Measurements from ENCODE around the gene NEK7. TPM values are rescaled to one million over a fixed set of nuclear protein-coding genes. Genes with fewer than 3 reads are reported as not detected.
A peak's percentile ranks its signal among the peaks of the same experiment; 100 is the strongest.
"Not testable (repeated sequence)": the region's sequence is repeated elsewhere in the genome, so short reads cannot be mapped to it uniquely, and the experiment has no call there.

NEK7 gene
- polyA plus RNA-seq, 4 donors: 14.9 to 38.3 (median 27.2) TPM

- H3K4me1 ChIP-seq (ENCODE audit: control insufficient read depth in 3 of 3, insufficient read depth in 2 of 3, low read depth in 1 of 3, low read length in 2 of 3): peaks cover 11 to 20% (median 16%) of the 10 kb centered on the region in 3 donors
- FAIRE-seq: no peak
- peak; percentile 31 to 57 for DNase-seq
- no peaks in the 10 kb centered on the region for H3K27me3 ChIP-seq (ENCODE audit: control insufficient read depth in 3 of 3, insufficient read depth in 3 of 3, low read length in 3 of 3)
- no peaks in the 10 kb centered on the region for H3K9me3 ChIP-seq (ENCODE audit: control insufficient read depth in 2 of 2, insufficient read depth in 1 of 2, low read depth in 1 of 2, low read length in 1 of 2)
- no peaks in the 10 kb centered on the region for H3K36me3 ChIP-seq (ENCODE audit: control insufficient read depth in 3 of 3, insufficient read depth in 2 of 3, low read depth in 1 of 3, low read length in 3 of 3)
- peak overlapping the region in 2 of 3 donors; percentile 55 to 84 for H3K27ac ChIP-seq (ENCODE audit: low read depth in 1 of 3, low read length in 2 of 3)
- H3K4me3 ChIP-seq (ENCODE audit: low read depth in 1 of 3, low read length in 3 of 3): no peak overlapping the region
- 25 to 62% (median 27%) methylated on average over 3 of the region's 3 CpGs for WGBS, 3 donors
Observed at GRCh38 chr1:198187973-198188588, 31.3 kb downstream of the NEK7 start.

GRCh38 chr1:198191117-198191516 is 34.3 kb downstream of the NEK7 start:
- peaks cover 9 to 16% (median 15%) of the 10 kb centered on the region in 3 donors for H3K4me1 ChIP-seq (ENCODE audit: control insufficient read depth in 3 of 3, insufficient read depth in 2 of 3, low read depth in 1 of 3, low read length in 2 of 3)
- no peak for DNase-seq
- no peak overlapping the region for H3K27ac ChIP-seq (ENCODE audit: low read depth in 1 of 3, low read length in 2 of 3)
- no peaks in the 10 kb centered on the region for H3K36me3 ChIP-seq (ENCODE audit: control insufficient read depth in 3 of 3, insufficient read depth in 2 of 3, low read depth in 1 of 3, low read length in 3 of 3)
- H3K9me3 ChIP-seq (ENCODE audit: control insufficient read depth in 2 of 2, insufficient read depth in 1 of 2, low read depth in 1 of 2, low read length in 1 of 2): no peaks in the 10 kb centered on the region
- WGBS, 3 donors: 96 to 100% (median 97%) methylated on average over 2 of the region's 2 CpGs
- no peak overlapping the region for H3K4me3 ChIP-seq (ENCODE audit: low read depth in 1 of 3, low read length in 3 of 3)
- no peaks in the 10 kb centered on the region for H3K27me3 ChIP-seq (ENCODE audit: control insufficient read depth in 3 of 3, insufficient read depth in 3 of 3, low read length in 3 of 3)
- FAIRE-seq: no peak

- not testable (repeated sequence) for H3K27me3 ChIP-seq (ENCODE audit: control insufficient read depth in 3 of 3, insufficient read depth in 3 of 3, low read length in 3 of 3); DNase-seq
- WGBS, 3 donors: 92 to 100% (median 94%) methylated on average over 1 of the region's 1 CpG
Observed at GRCh38 chr1:198193871-198194270, 37.1 kb downstream of the NEK7 start.

GRCh38 chr1:198196630-198197029 is 39.8 kb downstream of the NEK7 start:
- Histone ChIP-seq H3K4me1 (ENCODE audit: control insufficient read depth in 3 of 3, insufficient read depth in 2 of 3, low read depth in 1 of 3, low read length in 2 of 3) (peaks cover 0 to 2% (median 0%) of the 10 kb centered on the region in 3 donors), H3K9me3 (ENCODE audit: control insufficient read depth in 2 of 2, insufficient read depth in 1 of 2, low read depth in 1 of 2, low read length in 1 of 2) (no peaks in the 10 kb centered on the region), H3K4me3 (ENCODE audit: low read depth in 1 of 3, low read length in 3 of 3) (no peak overlapping the region), H3K27me3 (ENCODE audit: control insufficient read depth in 3 of 3, insufficient read depth in 3 of 3, low read length in 3 of 3) (no peaks in the 10 kb centered on the region), H3K36me3 (ENCODE audit: control insufficient read depth in 3 of 3, insufficient read depth in 2 of 3, low read depth in 1 of 3, low read length in 3 of 3) (peaks cover 0 to 2% (median 0%) of the 10 kb centered on the region in 3 donors), H3K27ac (ENCODE audit: low read depth in 1 of 3, low read length in 2 of 3) (no peak overlapping the region)
- FAIRE-seq: no peak
- WGBS, 3 donors: 88 to 97% (median 94%) methylated on average over 3 of the region's 3 CpGs
- DNase-seq: no peak

More at GRCh38 chr1:198193871-198194270, 37.1 kb downstream of the NEK7 start:
- not testable (repeated sequence) for H3K4me3 ChIP-seq (ENCODE audit: low read depth in 1 of 3, low read length in 3 of 3); H3K36me3 ChIP-seq (ENCODE audit: control insufficient read depth in 3 of 3, insufficient read depth in 2 of 3, low read depth in 1 of 3, low read length in 3 of 3); H3K27ac ChIP-seq (ENCODE audit: low read depth in 1 of 3, low read length in 2 of 3); H3K9me3 ChIP-seq (ENCODE audit: control insufficient read depth in 2 of 2, insufficient read depth in 1 of 2, low read depth in 1 of 2, low read length in 1 of 2); H3K4me1 ChIP-seq (ENCODE audit: control insufficient read depth in 3 of 3, insufficient read depth in 2 of 3, low read depth in 1 of 3, low read length in 2 of 3); FAIRE-seq

- H3K4me3 ChIP-seq (ENCODE audit: low read depth in 1 of 3, low read length in 3 of 3): no peak overlapping the region
- no peak for FAIRE-seq
- no peaks in the 10 kb centered on the region for H3K27me3 ChIP-seq (ENCODE audit: control insufficient read depth in 3 of 3, insufficient read depth in 3 of 3, low read length in 3 of 3)
- peaks cover 0 to 2% (median 0%) of the 10 kb centered on the region in 3 donors for H3K36me3 ChIP-seq (ENCODE audit: control insufficient read depth in 3 of 3, insufficient read depth in 2 of 3, low read depth in 1 of 3, low read length in 3 of 3)
- no peak for DNase-seq
- no peaks in the 10 kb centered on the region for H3K9me3 ChIP-seq (ENCODE audit: control insufficient read depth in 2 of 2, insufficient read depth in 1 of 2, low read depth in 1 of 2, low read length in 1 of 2)
- 90 to 100% (median 95%) methylated on average over 1 of the region's 1 CpG for WGBS, 3 donors
- H3K27ac ChIP-seq (ENCODE audit: low read depth in 1 of 3, low read length in 2 of 3): no peak overlapping the region
- H3K4me1 ChIP-seq (ENCODE audit: control insufficient read depth in 3 of 3, insufficient read depth in 2 of 3, low read depth in 1 of 3, low read length in 2 of 3): peaks cover 0 to 4% (median 0%) of the 10 kb centered on the region in 3 donors
Observed at GRCh38 chr1:198197285-198197684, 40.5 kb downstream of the NEK7 start.

GRCh38 chr1:198199105-198199504 is 42.3 kb downstream of the NEK7 start:
- peaks cover 0 to 2% (median 0%) of the 10 kb centered on the region in 3 donors for H3K36me3 ChIP-seq (ENCODE audit: control insufficient read depth in 3 of 3, insufficient read depth in 2 of 3, low read depth in 1 of 3, low read length in 3 of 3)
- peaks cover 0 to 5% (median 0%) of the 10 kb centered on the region in 3 donors for H3K4me1 ChIP-seq (ENCODE audit: control insufficient read depth in 3 of 3, insufficient read depth in 2 of 3, low read depth in 1 of 3, low read length in 2 of 3)
- FAIRE-seq: no peak

GRCh38 chr1:198201956-198202784 is 45.4 kb downstream of the NEK7 start:
- no peak overlapping the region for H3K27ac ChIP-seq (ENCODE audit: low read depth in 1 of 3, low read length in 2 of 3)
- H3K9me3 ChIP-seq (ENCODE audit: control insufficient read depth in 2 of 2, insufficient read depth in 1 of 2, low read depth in 1 of 2, low read length in 1 of 2): no peaks in the 10 kb centered on the region
- H3K4me1 ChIP-seq (ENCODE audit: control insufficient read depth in 3 of 3, insufficient read depth in 2 of 3, low read depth in 1 of 3, low read length in 2 of 3): peaks cover 0 to 5% (median 0%) of the 10 kb centered on the region in 3 donors
- no peaks in the 10 kb centered on the region for H3K27me3 ChIP-seq (ENCODE audit: control insufficient read depth in 3 of 3, insufficient read depth in 3 of 3, low read length in 3 of 3)
- no peak for FAIRE-seq
- no peak for DNase-seq
- WGBS, 3 donors: 79 to 91% (median 85%) methylated on average over 10 of the region's 10 CpGs
- H3K36me3 ChIP-seq (ENCODE audit: control insufficient read depth in 3 of 3, insufficient read depth in 2 of 3, low read depth in 1 of 3, low read length in 3 of 3): peaks cover 0 to 2% (median 0%) of the 10 kb centered on the region in 3 donors
- no peak overlapping the region for H3K4me3 ChIP-seq (ENCODE audit: low read depth in 1 of 3, low read length in 3 of 3)

More at GRCh38 chr1:198199105-198199504, 42.3 kb downstream of the NEK7 start:
- H3K4me3 ChIP-seq (ENCODE audit: low read depth in 1 of 3, low read length in 3 of 3): no peak overlapping the region
- DNase-seq: peak in 1 of 2 donors; percentile 12
- H3K9me3 ChIP-seq (ENCODE audit: control insufficient read depth in 2 of 2, insufficient read depth in 1 of 2, low read depth in 1 of 2, low read length in 1 of 2): no peaks in the 10 kb centered on the region
- H3K27ac ChIP-seq (ENCODE audit: low read depth in 1 of 3, low read length in 2 of 3): no peak overlapping the region
- H3K27me3 ChIP-seq (ENCODE audit: control insufficient read depth in 3 of 3, insufficient read depth in 3 of 3, low read length in 3 of 3): no peaks in the 10 kb centered on the region

GRCh38 chr1:198203434-198203833 is 46.6 kb downstream of the NEK7 start:
- 85 to 97% (median 97%) methylated on average over 1 of the region's 1 CpG for WGBS, 3 donors
- H3K9me3 ChIP-seq (ENCODE audit: control insufficient read depth in 2 of 2, insufficient read depth in 1 of 2, low read depth in 1 of 2, low read length in 1 of 2): no peaks in the 10 kb centered on the region

More at GRCh38 chr1:198203434-198203833, 46.6 kb downstream of the NEK7 start:
- H3K4me3 ChIP-seq (ENCODE audit: low read depth in 1 of 3, low read length in 3 of 3): no peak overlapping the region
- H3K27me3 ChIP-seq (ENCODE audit: control insufficient read depth in 3 of 3, insufficient read depth in 3 of 3, low read length in 3 of 3): no peaks in the 10 kb centered on the region
- no peak overlapping the region for H3K27ac ChIP-seq (ENCODE audit: low read depth in 1 of 3, low read length in 2 of 3)
- FAIRE-seq (no peak), DNase-seq (no peak)
- peaks cover 0 to 5% (median 0%) of the 10 kb centered on the region in 3 donors for H3K4me1 ChIP-seq (ENCODE audit: control insufficient read depth in 3 of 3, insufficient read depth in 2 of 3, low read depth in 1 of 3, low read length in 2 of 3)
- H3K36me3 ChIP-seq (ENCODE audit: control insufficient read depth in 3 of 3, insufficient read depth in 2 of 3, low read depth in 1 of 3, low read length in 3 of 3): no peaks in the 10 kb centered on the region
